ENCODE results near the gene PPFIA4. TPM values are rescaled to one million over a fixed set of nuclear protein-coding genes. Genes with fewer than 3 reads are reported as not detected.

Gene PPFIA4
- total RNA-seq, 3 donors from 2014 or later (not counting 1 experiment from before 2014, with no cell fraction given) = 0.18 to 0.88 (median 0.33) TPM

- no peak overlapping the region for H3K27ac ChIP-seq (ENCODE audit: low read length)
- ATAC-seq (no peak), DNase-seq (no peak)
- no peaks in the 10 kb centered on the region for H3K36me3 Mint-ChIP-seq
- H3K36me3 ChIP-seq (ENCODE audit: control insufficient read depth, insufficient read depth, low read length) = no peaks in the 10 kb centered on the region
- no peak overlapping the region for H3K4me3 ChIP-seq (ENCODE audit: low read length)
- no peaks in the 10 kb centered on the region for H3K9me3 Mint-ChIP-seq
- no peaks in the 10 kb centered on the region for H3K9me3 ChIP-seq (ENCODE audit: control insufficient read depth, insufficient read depth, low read length)
- no peaks in the 10 kb centered on the region for H3K4me1 ChIP-seq (ENCODE audit: control insufficient read depth, insufficient read depth, low read length)
- peaks cover 8 to 10% of the 10 kb centered on the region in 2 donors for H3K27me3 Mint-ChIP-seq (ENCODE audit: low read depth in 2 of 2)
- H3K4me1 Mint-ChIP-seq = peaks cover 6% of the 10 kb centered on the region in 2 donors
- WGBS (ENCODE audit: insufficient coverage) = 30% methylated on average over 2 of the region's 2 CpGs
- TF ChIP-seq CTCF (IDR thresholded peaks at IDR 0.05) = no peak
- H3K27ac Mint-ChIP-seq = no peak overlapping the region
- H3K4me3 Mint-ChIP-seq = no peak overlapping the region
- intact Hi-C loops (cut with micrococcal nuclease) = no loop called here
- peaks cover 2% of the 10 kb centered on the region for H3K27me3 ChIP-seq (ENCODE audit: control insufficient read depth, insufficient read depth, low read length)
Observed at GRCh38 chr1:203036537-203036936, 10.2 kb downstream of the PPFIA4 start.

GRCh38 chr1:203037509-203038190 lies 11.4 kb downstream of the PPFIA4 start:
- no peaks in the 10 kb centered on the region for H3K36me3 Mint-ChIP-seq
- intact Hi-C loops (cut with micrococcal nuclease) = no loop called here

GRCh38 chr1:203038217-203038741 lies 12.0 kb downstream of the PPFIA4 start:
- ATAC-seq (no peak), DNase-seq (no peak)
- Mint-ChIP-seq H3K27ac (no peak overlapping the region), H3K27me3 (ENCODE audit: low read depth in 2 of 2) (peaks cover 8% of the 10 kb centered on the region in 2 donors), H3K4me3 (no peak overlapping the region), H3K36me3 (no peaks in the 10 kb centered on the region), H3K4me1 (peaks cover 6% of the 10 kb centered on the region in 2 donors), H3K9me3 (no peaks in the 10 kb centered on the region)
- no peak overlapping the region for H3K27ac ChIP-seq (ENCODE audit: low read length)
- intact Hi-C loops (cut with micrococcal nuclease) = no loop called here
- H3K9me3 ChIP-seq (ENCODE audit: control insufficient read depth, insufficient read depth, low read length) = no peaks in the 10 kb centered on the region
- no peaks in the 10 kb centered on the region for H3K4me1 ChIP-seq (ENCODE audit: control insufficient read depth, insufficient read depth, low read length)
- no peaks in the 10 kb centered on the region for H3K36me3 ChIP-seq (ENCODE audit: control insufficient read depth, insufficient read depth, low read length)
- peaks cover 2% of the 10 kb centered on the region for H3K27me3 ChIP-seq (ENCODE audit: control insufficient read depth, insufficient read depth, low read length)
- H3K4me3 ChIP-seq (ENCODE audit: low read length) = no peak overlapping the region
- TF ChIP-seq CTCF (IDR thresholded peaks at IDR 0.05) = no peak
- WGBS (ENCODE audit: insufficient coverage) = 37% methylated on average over 9 of the region's 9 CpGs

More at GRCh38 chr1:203037509-203038190, 11.4 kb downstream of the PPFIA4 start:
- DNase-seq (no peak), ATAC-seq (no peak)
- 80% methylated on average over 10 of the region's 10 CpGs for WGBS (ENCODE audit: insufficient coverage)
- Mint-ChIP-seq H3K4me3 (no peak overlapping the region), H3K9me3 (no peaks in the 10 kb centered on the region), H3K4me1 (peaks cover 6% of the 10 kb centered on the region in 2 donors), H3K27me3 (ENCODE audit: low read depth in 2 of 2) (peaks cover 6 to 8% of the 10 kb centered on the region in 2 donors), H3K27ac (no peak overlapping the region)
- no peaks in the 10 kb centered on the region for H3K4me1 ChIP-seq (ENCODE audit: control insufficient read depth, insufficient read depth, low read length)
- H3K27ac ChIP-seq (ENCODE audit: low read length) = no peak overlapping the region
- TF ChIP-seq CTCF (IDR thresholded peaks at IDR 0.05) = no peak
- H3K9me3 ChIP-seq (ENCODE audit: control insufficient read depth, insufficient read depth, low read length) = no peaks in the 10 kb centered on the region
- peaks cover 2% of the 10 kb centered on the region for H3K27me3 ChIP-seq (ENCODE audit: control insufficient read depth, insufficient read depth, low read length)
- H3K36me3 ChIP-seq (ENCODE audit: control insufficient read depth, insufficient read depth, low read length) = no peaks in the 10 kb centered on the region
- no peak overlapping the region for H3K4me3 ChIP-seq (ENCODE audit: low read length)

Data from natural killer cell (primary cell).